Bronchial epithelial cell (primary cell): Measurements from ENCODE around the gene ZNF429. TPM values are rescaled to one million over a fixed set of nuclear protein-coding genes. Genes with fewer than 3 reads are reported as not detected.
A peak's percentile ranks its signal among the peaks of the same experiment; 100 is the strongest.
"Not testable (repeated sequence)": the region's sequence is repeated elsewhere in the genome, so short reads cannot be mapped to it uniquely, and the experiment has no call there.

Experiments used
- DNase-seq: peaks from one replicate; pipeline ENCODE4 v3.0.0-alpha.2; 2010; ENCODE audit warnings: low read depth
- FAIRE-seq: peaks from 2 replicates; lab custom pipeline; 2011; peaks lifted over from hg19 to GRCh38; lab: Jason Lieb, UNC
- H3K27me3 ChIP-seq: 2 replicates; pipeline ENCODE4 v1.5.1; 2011; ENCODE audit warnings: low read length; ENCODE audit not compliant: control insufficient read depth, insufficient read depth
- H3K36me3 ChIP-seq: 2 replicates; pipeline ENCODE4 v1.5.1; 2011; ENCODE audit warnings: low read length; ENCODE audit not compliant: control insufficient read depth, insufficient read depth
- H3K4me3 ChIP-seq: 2 replicates; pipeline ENCODE4 v1.5.1; 2011; ENCODE audit warnings: mild to moderate bottlenecking, low read depth, low read length, control low read depth
- CTCF ChIP-seq: IDR thresholded peaks from 2 replicates; pipeline ENCODE4 v1.5.1; 2011; ENCODE audit warnings: mild to moderate bottlenecking, moderate library complexity, low read length, control low read depth, inconsistent platforms; ENCODE audit not compliant: insufficient read depth, severe bottlenecking
- total RNA-seq: library from RNA; depleted of rRNA; stranded (reverse); fragments of >200 nt; gene quantifications from 2 replicates; pipeline ENCODE4 v1.2.1, GENCODE V29; 2014

The ZNF429 gene
- total RNA-seq, 1 donor from 2014 or later, result 2.6 TPM

GRCh38 chr19:21496876-21497275, 8.5 kb upstream of the ZNF429 start:
- FAIRE-seq (no peak), DNase-seq (no peak)
- H3K27me3 ChIP-seq, result no peaks in the 10 kb centered on the region
- TF ChIP-seq CTCF, result no peak
- H3K4me3 ChIP-seq, result no peak overlapping the region
- no peaks in the 10 kb centered on the region for H3K36me3 ChIP-seq

GRCh38 chr19:21498651-21499050, 6.8 kb upstream of the ZNF429 start:
- DNase-seq, result no peak
- H3K4me3 ChIP-seq, result no peak overlapping the region
- TF ChIP-seq CTCF, result no peak
- FAIRE-seq, result no peak
- no peaks in the 10 kb centered on the region for H3K36me3 ChIP-seq
- H3K27me3 ChIP-seq, result no peaks in the 10 kb centered on the region

GRCh38 chr19:21508198-21508597, 2.8 kb downstream of the ZNF429 start:
- Histone ChIP-seq H3K27me3 (no peaks in the 10 kb centered on the region), H3K36me3 (peaks cover 1% of the 10 kb centered on the region), H3K4me3 (no peak overlapping the region)
- TF ChIP-seq CTCF, result no peak
- DNase-seq (no peak), FAIRE-seq (no peak)

GRCh38 chr19:21511058-21511457, 5.7 kb downstream of the ZNF429 start:
- not testable (repeated sequence) for H3K27me3 ChIP-seq, H3K4me3 ChIP-seq, H3K36me3 ChIP-seq, FAIRE-seq, DNase-seq

- FAIRE-seq, H3K36me3 ChIP-seq, H3K27me3 ChIP-seq, DNase-seq, H3K4me3 ChIP-seq: not testable (repeated sequence)
These were observed 7.2 kb downstream of the ZNF429 start for GRCh38 chr19:21512609-21513008.

GRCh38 chr19:21513651-21514050, 8.2 kb downstream of the ZNF429 start:
- Histone ChIP-seq H3K27me3 (no peaks in the 10 kb centered on the region), H3K36me3 (no peaks in the 10 kb centered on the region), H3K4me3 (no peak overlapping the region)
- no peak for TF ChIP-seq CTCF
- FAIRE-seq, result peak; percentile 36
- no peak for DNase-seq

- TF ChIP-seq CTCF, result no peak
- Histone ChIP-seq H3K27me3 (no peaks in the 10 kb centered on the region), H3K36me3 (no peaks in the 10 kb centered on the region), H3K4me3 (no peak overlapping the region)
- DNase-seq, result no peak
- no peak for FAIRE-seq
These were observed 14.1 kb downstream of the ZNF429 start for GRCh38 chr19:21519488-21519887.
